Suppressor macrophage (primary cell): ENCODE data around the gene ST3GAL2.
A peak's percentile ranks its signal among the peaks of the same experiment; 100 is the strongest.

ENCODE experiments used
- DNase-seq, 4 experiments: peaks; one replicate each; pipeline ENCODE4 v3.0.0-alpha.2; 2020 to 2022
- total RNA-seq, 17 experiments: gene quantifications; one replicate each; lab custom pipeline; 2026; ENCODE audit warnings: mixed read lengths in 6 of 17, inconsistent platforms in 3 of 17; lab: John Stamatoyannopoulos, UW

The ST3GAL2 gene, protein sequence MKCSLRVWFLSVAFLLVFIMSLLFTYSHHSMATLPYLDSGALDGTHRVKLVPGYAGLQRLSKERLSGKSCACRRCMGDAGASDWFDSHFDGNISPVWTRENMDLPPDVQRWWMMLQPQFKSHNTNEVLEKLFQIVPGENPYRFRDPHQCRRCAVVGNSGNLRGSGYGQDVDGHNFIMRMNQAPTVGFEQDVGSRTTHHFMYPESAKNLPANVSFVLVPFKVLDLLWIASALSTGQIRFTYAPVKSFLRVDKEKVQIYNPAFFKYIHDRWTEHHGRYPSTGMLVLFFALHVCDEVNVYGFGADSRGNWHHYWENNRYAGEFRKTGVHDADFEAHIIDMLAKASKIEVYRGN
- 70.5 to 167 (median 92.2) reads per million in 17 experiments for total RNA-seq

DNA sequence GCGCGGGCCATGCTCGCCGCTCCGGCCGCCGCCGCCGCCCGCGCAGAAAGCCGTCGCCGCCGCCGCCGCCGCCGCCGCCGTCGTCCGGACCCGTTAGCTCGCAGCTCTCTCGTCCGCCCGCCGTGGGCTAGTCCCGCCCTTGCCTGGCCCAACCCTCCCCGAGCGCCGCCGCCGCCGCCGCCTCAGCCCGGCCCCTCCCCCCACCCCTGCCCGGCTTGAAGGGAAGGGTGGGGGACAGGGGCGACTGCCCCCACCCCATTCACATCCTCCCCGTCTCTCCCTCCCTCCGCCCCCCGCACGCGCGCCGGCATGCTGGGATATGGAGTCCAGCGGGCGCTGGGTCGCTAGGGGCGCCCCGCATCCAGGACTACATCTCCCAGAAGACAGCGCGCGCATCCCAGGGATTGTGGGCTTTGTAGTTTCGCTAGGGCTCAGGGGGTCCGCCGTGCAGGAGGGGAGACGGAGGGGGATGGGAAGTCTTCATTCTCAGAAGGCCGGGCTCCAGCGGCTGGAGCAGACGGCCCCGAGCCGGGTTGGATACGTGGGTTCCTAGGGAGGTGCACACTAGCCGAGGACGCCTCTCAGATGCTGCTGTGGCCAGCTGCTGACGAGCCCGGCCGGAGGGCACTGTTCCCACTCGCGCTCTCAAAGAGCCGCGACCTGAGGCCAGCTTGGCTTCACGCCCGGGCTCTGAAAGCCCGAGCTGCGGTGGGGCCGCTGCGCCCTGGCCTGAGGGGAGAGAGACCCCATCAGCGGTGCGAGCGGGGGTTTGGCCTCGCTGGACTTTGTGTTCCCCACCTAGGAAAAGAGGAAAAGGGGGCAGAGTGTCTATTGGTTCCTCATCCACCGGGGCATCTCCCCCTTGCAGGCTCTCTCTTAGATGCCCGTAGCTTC, at the start of gene ST3GAL2:
ST3GAL2 (minus strand) TSS at position 132 of the 894 bp plus-strand sequence. CDS start 40,570 bp downstream, outside the sequence.
- DNase-seq: peak; percentile 91 to 96 (median 94)

DNA sequence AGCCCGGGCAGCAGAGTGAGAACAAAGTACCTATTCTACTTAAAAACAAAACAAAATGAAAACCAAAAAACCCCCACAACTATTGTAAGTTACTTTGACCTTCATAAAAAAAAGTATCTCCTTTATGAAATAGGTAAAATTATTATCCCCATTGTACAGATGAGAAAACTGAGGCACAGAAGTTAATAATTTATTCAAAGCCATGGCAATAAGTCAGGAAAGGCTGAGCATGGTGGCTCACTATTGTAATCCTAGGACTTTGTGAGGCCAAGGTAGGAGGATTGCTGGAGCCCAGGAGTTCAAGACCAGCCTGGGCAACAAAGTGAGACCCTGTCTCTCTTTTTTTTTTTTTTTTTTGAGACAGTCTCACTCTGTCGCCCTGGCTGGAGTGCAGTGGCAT, 46.0 kb upstream of the ST3GAL2 start:
- DNase-seq: no peak

DNA sequence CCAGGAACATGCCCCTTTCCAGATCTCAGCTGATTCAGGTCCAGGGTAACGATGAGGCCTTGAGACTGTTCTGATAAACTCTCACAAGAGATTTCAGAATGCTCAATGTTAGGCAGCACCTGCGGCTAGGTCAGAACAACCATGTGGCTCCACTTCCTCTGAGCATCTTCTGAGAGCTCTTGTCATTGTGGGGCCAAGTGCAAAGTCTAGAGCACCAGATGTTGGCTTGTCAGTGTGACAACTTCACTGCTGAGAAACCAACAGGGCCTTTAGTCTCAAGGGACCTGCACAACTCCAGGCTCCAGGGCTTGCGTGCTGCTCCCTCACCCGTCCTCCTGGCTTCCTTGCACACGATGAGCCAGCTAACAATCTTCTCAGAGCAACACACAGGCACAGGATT, 44.5 kb upstream of the ST3GAL2 start:
- no peak for DNase-seq

DNA sequence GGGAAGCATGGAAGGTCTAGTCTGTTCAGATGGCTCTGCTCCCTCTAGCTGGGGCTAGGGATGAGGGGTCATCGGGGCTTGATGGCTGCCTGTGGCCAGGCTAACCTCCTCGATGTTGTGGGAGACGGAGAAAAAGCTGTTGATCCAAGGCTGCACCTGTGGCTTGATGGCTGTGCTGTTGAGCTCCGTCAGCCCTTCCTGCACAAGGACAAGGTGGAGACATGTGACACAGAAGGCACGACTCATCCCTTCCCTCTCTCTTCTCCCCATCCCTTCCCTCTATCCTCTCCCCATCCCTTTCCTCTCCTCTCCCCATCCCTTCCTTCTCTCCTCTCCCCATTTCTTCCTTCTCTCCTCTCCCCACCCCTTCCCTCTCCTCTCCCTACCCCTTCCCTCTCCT, 43.7 kb upstream of the ST3GAL2 start:
- DNase-seq: no peak

DNA sequence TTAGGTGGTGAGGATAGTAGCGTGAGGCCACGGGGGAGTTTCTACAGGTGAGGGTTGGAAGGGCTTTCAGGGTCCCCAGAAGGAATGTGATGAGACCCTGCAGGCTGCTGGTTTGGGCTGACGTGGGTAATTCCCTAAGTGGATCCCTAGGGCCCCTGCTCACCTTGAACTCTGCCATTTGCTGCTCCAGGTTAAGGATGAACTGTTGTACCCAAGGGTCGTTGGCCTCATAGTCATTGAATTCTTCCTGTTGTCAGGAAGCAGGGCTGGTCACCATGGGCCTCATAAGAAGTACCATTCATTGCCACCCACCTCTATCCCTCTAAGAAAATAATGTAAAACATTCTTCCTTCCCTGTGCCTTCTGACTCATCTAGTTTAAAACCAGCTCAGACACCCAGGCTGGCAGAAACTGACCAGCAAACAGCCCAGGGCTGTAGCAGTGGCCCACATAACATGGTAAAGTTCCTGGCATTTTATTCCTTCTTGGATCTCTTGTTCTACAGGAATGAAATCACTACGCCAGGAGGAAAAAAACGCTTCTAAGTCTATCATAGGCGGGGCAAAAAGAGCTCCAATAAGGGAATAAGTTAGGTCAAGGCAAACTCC, 43.1 kb upstream of the ST3GAL2 start:
- DNase-seq: no peak

DNA sequence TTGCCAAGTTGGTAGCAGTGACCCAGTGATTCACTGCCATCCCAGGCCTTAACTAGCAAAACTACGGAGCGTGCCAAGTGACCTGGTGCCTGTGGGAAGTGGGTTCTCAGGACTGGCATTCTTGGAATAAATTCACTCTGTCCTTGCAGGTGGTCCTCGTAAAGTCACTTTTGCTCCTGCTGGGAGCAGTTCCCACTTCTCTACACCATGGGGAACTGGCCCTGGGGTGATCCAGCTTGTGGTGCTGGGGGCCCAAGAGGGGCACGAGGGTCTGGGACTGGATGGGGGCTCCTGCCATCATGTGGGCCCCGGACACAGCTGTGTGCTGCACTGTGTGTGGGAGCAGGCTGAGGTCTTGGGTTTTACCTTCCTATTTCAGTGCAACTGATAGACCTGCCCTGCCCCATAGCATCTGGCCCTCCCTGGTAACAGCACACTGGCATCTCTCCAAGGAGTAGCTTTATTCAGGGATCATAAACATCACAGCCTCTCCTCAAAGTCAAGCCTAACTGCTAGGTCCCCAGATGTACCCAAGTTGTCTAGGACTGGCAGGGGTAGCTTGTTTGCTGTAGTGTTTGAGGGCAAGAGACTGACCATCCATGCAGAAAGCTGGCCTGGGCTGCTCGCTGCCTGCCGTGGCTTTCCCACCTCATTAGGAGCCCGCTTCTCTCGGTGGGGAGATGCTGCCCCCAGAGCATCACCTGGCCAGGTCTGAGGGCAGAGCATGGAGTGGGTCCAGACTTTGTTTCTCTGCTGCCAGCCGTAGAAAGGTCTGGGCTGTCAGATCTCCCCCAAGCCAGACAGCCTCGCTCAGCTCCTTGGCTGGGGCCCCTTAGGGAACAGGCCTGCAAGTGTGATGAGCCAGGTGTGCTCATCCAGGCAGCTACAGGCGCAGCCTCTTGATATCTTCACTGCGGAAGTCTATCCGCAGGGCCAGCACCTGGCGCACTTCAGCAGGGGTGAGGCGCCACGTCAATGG, 41.5 kb upstream of the ST3GAL2 start:
- no peak for DNase-seq

DNA sequence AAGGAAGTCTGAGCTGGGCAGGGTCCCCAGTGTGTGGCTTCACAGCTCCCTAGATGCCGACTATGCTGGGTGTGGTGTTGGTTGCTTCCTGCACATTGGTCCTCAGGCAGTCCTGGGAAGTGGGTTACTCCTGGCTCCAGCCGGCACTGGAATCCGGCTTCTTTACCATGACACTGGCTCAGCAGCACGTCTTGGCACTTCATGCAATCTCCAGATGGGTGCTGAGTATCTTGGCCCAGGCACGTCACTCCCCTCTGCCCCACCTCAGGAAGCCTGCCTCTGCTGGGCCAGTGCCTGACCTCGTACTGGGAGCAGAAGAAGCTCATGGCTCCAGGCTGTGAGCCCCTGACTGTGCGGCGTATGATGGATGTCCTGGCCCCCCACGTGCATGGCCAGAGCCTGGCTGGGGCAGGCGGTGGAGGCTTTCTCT, 40.0 kb upstream of the ST3GAL2 start:
- DNase-seq: no peak

DNA sequence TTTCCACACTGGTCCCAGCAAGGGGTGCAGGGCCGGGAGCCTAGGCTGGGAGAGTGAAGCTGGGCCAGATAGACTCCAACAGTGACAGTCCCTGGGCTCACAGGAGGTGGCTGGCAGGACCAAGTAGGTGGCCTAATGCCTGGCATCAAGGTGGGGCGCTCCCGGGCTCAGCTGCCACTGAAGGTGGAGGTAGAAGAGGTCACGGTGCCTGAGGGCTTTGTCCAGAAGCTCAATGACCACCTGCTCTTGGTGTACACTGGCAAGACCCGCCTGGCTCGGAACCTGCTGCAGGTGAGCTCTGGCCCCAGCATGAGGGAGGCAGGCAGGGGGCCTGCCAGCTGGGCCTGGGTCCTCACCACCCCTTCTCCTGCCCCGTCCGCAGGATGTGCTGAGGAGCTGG, 39.3 kb upstream of the ST3GAL2 start:
- DNase-seq: no peak

DNA sequence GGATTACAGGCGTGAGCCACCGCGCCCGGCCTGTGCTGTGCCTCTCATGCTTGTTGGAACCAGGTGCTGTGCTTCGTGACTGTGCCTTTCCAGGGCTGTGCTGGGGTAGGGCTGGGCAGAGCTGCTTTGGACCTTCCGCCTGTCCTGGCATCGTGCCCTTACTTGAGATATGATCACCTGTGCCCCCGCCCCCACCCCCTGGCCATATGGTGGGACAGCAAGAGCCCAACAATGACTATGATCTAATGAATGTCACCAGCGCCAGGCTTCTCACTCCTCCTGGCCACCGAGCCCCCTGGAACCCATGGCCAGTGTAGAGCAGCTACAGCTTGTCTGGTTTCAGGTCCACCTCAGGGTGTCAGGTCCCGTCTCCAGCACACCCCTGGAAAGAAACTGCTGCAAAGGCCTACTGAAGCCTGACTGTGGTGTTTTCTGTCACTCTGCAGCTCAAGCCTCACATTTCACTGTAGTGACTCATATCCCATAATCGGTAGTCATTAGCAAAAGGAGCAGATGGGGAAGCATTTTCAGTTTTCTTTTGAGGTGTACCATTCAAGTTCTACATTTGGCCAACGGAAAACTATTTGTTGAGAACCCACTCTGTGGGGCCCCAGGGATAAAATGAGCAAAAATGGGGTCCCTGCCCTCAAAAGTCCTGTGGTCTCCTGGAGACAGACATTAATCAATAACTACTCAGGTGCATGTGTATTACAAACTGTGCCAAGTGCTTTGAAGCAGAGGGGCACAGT, 37.5 kb upstream of the ST3GAL2 start:
- no peak for DNase-seq

DNA sequence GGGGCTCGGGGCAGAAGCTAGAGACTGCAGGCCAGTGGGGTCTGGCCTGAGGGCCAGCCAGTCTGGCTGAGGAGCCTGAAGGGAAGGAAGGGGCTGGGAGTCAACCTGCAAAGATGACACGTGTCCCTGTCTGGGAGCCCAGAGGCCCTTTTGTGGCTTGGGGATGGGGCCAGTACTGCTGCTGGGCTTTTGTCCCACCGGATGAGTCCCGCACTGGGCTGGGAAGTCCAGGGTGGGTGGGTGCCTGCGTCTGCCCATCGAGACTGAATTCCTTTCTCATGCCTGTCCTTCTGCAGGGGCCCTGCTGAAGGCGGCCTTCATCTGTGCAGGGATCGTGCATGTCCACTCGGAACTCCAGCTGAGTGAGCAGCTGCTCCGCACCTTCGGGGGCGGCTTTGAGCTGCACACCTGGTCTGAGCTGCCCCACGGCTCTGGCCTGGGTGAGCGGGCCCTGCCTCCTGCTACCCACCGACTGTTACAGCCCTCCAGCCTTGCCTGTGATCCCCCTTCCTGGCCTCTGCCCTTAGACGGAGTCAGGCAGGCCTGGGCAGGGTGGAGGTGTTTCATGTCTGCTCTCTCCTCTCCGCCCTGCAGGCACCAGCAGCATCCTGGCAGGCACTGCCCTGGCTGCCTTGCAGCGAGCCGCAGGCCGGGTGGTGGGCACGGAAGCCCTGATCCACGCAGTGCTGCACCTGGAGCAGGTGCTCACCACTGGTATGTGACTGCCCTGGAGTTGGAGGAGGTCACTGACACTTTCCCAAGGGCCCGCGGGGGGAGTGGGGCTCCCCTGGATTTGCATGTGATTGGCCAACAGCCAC, 36.4 kb upstream of the ST3GAL2 start:
- no peak for DNase-seq

DNA sequence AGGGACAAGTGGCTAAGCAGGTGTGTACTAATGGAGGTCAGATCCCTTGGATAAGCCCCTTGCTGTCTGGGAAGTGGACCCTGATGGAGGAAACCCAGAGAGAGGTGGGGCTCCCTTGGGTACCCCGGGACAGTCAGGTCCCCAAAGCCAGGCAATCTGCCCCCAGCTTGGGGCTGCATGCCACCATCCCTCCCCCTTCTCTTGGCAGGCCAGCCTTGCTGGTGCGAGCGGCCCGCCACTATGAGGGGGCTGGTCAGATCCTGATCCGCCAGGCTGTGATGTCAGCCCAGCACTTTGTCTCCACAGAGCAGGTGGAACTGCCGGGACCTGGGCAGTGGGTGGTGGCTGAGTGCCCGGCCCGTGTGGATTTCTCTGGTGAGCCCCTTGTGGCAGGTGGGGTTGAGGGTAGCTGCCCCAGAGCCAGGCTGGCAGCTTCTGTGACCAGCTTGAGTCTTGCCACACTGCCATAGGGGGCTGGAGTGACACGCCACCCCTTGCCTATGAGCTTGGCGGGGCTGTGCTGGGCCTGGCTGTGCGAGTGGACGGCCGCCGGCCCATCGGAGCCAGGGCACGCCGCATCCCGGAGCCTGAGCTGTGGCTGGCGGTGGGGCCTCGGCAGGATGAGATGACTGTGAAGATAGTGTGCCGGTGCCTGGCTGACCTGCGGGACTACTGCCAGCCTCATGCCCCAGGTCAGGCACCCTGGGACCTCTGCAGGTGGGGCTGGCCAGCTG, 35.6 kb upstream of the ST3GAL2 start:
- DNase-seq: no peak

DNA sequence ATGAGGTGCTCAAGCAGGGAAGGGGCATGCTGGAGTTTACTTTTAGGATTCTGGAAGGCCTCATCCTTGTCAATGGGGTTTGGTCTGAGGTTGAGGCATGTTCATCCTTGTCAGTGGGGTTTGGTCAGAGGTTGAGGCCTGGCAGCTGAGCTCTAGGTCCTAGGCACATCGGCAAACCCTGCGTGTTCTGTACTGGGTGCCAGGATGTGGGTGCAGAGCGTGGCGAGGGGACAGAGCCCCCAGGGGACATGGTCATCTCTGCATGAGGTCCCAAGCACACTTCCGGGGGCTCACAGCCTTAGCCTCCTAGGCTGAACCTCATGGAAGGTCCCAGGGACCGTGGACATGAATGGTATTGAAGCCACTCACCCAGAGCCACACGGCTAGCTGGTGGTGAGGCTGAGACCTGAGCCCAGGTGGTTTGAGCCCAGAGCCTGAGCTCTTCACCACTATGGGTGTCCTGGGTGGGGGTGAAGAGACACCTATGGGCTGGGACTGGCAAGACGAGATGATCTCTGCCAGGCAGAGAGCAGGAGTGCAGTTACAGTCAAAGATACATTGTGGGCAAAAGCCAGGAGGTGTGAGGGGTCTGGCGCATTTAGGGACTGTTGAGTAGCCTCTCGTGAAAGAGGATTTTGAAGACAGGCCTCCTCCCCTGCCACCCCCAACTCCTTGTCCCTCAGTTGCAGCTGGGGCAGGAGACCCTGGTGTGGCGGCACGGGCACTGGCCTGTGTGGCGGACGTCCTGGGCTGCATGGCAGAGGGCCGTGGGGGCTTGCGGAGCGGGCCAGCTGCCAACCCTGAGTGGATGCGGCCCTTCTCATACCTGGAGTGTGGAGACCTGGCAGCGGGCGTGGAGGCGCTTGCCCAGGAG, 34.8 kb upstream of the ST3GAL2 start:
- no peak for DNase-seq

DNA sequence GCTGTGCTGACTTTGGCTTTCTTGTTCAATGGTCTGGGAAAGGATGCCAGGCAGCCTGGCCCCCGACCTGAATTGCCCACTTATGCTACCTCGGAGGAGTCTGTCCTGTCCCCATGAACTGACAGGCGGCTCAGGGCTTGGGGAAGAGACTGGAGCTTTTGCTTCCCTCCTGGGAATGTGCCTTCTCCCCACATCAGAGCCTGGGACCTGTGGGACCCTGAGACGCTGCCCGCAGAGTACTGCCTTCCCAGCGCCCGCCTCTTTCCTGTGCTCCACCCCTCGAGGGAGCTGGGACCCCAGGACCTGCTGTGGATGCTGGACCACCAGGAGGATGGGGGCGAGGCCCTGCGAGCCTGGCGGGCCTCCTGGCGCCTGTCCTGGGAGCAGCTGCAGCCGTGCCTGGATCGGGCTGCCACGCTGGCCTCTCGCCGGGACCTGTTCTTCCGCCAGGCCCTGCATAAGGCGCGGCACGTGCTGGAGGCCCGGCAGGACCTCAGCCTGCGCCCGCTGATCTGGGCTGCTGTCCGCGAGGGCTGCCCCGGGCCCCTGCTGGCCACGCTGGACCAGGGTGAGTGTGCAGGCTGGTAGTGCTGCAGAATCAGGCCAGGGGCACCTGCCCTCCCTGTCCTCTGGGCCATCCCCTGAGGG, 34.0 kb upstream of the ST3GAL2 start:
- DNase-seq: no peak

DNA sequence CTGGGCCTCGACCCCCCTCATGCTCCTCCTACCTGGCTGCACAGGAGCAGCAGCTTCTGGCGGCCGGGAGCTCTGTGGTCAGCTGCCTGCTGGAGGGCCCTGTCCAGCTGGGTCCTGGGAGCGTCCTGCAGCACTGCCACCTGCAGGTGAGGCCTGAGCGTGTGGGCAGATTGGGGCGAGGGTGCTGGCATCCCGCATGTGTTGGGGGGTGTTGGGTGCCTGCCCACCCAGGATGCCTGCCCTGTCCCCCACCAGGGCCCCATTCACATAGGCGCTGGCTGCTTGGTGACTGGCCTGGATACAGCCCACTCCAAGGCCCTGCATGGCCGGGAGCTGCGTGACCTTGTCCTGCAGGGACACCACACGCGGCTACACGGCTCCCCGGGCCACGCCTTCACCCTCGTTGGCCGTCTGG, 32.0 kb upstream of the ST3GAL2 start:
- peak in 2 of 4 experiments; percentile 38 to 55 for DNase-seq

DNA sequence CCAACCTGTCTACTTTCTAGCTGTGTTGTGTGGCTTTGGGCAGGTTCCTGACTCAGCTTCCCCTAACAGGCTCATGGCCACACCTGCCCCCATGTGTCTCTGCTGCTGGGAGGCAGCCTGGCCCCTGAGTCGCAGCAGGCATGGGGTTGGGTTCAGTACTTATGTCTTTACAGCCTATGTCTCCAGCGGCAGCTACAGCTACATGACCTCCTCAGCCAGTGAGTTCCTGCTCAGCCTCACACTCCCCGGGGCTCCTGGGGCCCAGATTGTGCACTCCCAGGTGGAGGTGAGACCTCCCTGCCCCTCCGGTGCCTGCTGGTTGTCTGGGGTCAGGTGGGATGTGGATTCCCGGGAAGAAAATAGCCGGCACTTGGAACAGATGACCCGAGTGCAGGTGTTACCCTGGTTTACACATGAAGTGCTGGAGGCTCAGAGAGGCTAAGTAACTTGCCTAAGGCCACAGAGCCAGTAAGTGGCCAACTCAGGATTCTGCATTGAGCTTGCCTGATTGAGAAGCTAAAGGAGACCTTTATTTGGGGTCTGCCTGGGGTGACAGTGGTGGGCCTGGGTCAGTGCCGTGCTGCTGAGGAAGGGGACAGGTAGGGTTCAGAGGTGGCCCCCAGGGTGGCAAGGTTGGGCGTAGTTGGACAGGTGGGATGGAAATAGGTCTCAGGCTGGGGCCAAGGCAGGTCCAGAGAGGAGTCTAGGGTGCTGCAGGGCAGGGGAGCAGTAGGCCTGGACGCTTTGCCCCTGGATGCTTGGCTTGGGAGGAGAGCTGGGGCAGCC, 31.4 kb upstream of the ST3GAL2 start:
- peak in 1 of 4 experiments; percentile 1 for DNase-seq

DNA sequence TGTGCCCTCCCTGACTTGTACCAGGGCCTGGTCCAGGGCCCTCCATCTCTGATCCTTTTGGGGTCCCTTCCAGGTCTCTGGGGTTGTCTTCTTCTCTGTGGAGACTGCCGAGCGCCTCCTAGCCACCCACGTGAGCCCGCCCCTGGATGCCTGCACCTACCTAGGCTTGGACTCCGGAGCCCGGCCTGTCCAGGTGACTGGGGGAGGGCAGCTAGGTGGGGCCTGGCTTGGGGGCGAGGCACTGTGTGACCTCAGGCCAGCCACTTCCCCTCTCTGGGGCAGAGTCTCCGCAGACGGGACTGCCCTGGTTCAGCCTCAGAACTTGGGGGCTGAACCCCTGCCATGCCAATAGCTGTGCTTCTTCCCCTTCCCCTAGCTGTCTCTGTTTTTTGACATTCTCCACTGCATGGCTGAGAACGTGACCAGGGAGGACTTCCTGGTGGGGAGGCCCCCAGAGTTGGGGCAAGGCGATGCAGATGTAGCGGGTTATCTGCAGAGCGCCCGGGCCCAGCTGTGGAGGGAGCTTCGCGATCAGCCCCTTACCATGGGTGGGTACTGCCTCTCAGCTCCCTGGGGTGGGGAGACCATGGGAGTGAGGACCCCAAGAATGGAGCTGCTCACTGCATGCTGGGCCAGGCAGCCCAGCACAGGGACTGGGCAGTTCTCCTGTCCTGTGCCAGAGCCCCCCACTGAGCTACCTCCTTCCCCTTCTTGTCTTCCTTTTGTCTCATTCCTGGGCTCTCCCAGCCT, 30.1 kb upstream of the ST3GAL2 start:
- peak in 1 of 4 experiments; percentile 3 for DNase-seq
